ENCODE measurements around the gene DLX2.

Gene DLX2

GRCh38 chr2:172107690-172108586, 5.2 kb upstream of the DLX2 start:
- peak; percentile 12 for DNase-seq (ENCODE audit: low read depth, low spot score)

DNA sequence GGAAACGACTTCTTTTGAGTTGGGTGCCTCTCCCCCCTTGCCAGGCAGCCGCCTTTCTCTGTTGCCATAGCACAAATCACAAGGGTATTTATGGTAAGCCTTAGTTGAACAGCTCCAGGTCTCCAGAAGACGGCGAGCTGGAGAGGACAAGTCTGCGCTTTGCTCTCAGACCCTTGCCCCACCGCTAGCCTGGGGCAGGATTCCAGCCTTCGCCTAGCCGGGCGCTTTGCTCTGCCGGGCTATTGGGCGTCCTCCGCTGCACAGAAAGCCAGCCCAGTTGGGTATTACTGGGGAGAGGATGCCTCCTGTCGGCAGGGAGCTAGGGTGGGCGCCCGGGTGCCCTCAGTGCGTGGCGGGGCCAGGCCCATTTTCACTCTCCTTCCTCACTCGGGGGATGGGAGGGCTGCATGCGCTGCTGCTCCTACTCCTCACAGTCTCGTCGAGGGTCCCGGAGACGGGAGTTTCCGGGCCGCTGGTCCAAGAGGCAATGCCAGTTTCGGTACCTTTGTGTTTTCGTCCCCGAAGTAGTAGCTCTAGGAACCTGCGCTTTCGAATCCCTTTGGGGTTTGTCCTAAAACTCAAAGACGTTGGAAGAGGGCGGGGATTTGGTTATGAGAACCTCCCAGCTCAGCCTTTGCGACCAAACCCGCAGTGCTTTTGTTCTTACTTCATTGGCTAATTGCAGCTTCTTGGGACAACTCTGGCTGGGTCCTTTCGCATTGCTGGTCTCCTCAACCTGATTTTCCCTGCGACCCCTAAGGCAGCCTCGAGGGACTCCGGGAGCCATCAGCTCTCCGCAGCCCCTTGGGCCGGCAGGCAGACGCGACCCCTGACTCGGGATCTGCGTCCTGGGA, 3.6 kb upstream of the DLX2 start:
- peak; percentile 93 for DNase-seq (ENCODE audit: low read depth, low spot score)

DNA sequence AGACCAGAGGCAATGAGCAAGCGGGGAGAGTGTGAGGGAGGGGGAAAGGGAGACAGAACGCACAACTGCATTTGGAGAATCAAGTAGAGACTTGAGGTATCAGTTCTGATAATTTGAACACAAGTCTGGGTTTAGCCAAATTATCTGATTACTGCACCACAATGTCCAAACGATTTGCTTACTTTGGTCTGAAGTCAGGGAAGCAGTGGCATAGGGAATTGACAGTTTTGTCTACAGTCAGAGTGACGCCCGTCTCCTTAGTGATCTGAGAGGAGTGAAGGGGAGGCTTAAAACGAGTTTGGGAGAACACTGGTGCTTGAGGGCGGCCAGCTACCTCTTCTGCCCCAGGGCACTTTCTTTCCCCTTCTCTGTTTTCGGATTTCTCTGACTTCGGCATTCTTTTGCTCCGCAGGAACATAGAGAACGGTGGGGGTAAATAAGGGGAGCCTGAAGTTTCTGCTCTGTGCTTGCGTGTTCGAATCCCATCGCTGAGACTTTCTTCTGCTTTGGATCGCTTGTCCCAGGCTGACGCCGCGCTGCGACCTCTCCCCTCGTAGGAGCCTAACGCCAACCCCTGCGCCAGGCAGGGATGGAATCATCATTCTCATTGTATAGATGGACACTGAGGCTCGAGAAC, 2.9 kb upstream of the DLX2 start:
- peak; percentile 80 for DNase-seq (ENCODE audit: low read depth, low spot score)

DNA sequence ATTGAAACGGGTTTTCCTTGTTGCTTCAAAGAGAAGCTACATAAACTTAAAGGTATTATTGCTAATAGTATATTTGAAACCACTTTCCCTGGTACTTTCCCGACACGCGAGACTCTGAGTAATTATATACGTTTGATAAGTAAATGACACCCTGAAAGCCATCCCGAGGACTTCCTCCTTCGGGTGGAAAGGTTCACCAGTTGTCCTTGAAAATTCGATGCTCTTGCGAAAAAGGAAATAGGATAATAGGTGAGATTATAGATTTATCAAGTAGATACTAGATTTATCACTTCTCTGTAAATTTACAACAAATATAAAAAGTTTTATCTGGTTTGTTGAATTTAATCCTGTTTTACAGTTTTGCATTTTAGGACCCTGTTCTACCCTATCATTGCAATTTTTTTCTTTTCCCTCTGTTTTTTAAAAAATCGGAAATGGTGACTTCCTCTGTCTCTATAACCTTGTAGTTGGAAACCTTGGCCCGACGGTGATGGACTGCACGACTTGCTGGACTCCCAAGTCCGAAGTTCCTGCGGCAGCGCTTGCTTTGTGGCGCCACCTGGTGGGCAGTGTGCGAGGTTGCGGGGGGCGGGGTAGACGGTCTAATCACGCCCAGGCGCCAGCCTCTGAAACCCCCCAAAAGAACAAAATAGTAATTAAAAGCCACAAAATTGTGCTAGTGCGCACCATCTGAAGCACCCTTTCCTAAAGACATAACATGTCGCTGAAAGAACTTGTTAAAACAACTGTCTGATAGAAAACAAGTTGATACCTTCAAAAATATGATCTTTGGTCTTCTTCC, 972 bp upstream of the DLX2 start:
- peak; percentile 90 for DNase-seq (ENCODE audit: low read depth, low spot score)

- DNase-seq (ENCODE audit: low read depth, low spot score), result peak; percentile 72
Observed at GRCh38 chr2:172101821-172102390, 794 bp downstream of the DLX2 start.

GRCh38 chr2:172100935-172101820, 1.5 kb downstream of the DLX2 start:
- DNase-seq (ENCODE audit: low read depth, low spot score), result peak; percentile 50

DNA sequence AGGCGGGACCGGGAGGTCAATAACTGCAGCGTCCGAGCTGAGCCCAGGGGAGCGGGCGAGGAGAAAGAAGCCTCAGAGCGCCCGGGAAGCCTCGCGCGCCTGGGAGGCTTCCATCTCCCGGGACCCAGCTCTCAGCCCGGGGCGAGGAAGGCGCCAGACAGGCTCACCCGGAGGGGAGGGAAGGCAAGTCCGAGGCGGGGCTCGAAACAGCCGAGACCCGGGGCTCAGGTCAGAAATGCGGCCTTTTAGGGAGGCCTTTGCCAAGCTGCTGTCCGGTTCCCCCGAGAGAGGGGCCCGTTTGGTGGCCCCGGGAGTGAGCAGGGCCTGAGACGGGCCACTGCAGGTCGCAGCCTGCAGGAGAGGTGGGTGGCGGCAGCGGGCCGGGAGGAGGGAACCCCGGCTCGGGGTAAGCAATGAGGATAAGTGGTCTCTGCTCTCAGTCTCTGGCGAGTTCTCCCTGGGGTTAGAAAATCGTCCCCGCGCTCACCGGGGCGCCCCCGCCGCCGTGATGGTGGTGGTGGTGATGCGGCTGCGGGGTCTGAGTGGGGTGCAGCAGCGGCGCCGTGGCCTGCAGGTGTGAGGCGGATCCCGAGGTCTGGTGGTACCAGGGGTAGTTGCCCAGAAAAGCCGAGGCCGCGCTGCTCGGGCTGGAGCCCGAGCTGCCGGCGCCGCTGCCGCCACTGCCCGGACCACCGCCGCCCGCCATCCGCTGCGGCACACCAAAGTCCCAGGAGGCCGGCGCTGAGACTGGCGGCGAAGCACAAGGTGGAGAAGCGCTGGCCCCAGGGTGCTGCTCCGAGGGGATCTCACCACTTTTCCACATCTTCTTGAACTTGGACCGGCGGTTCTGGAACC, 2.4 kb downstream of the DLX2 start:
- DNase-seq (ENCODE audit: low read depth, low spot score), result peak; percentile 70

GRCh38 chr2:172099472-172100079, 3.1 kb downstream of the DLX2 start:
- no peak for DNase-seq (ENCODE audit: low read depth, low spot score)

GRCh38 chr2:172098650-172099471, 3.8 kb downstream of the DLX2 start:
- DNase-seq (ENCODE audit: low read depth, low spot score), result peak; percentile 78

DNA sequence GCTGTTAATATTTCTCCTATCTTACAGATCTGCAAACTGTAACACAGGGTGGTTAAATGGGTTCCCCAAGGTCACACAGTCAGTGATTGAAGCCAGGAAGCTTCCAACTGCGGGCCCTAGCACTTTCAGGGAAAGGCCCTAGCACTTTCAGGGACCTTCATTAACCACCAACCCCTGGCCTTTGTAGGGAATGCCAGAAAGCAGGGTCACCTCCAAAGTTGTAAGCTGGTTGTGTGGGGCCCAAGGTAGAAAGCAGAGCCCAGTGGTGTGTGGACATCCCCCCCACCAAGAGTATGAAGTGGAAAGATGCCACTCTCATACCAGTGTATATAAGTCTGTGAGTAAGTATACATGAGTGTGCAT, 4.4 kb downstream of the DLX2 start:
- peak; percentile 16 for DNase-seq (ENCODE audit: low read depth, low spot score)

DNA sequence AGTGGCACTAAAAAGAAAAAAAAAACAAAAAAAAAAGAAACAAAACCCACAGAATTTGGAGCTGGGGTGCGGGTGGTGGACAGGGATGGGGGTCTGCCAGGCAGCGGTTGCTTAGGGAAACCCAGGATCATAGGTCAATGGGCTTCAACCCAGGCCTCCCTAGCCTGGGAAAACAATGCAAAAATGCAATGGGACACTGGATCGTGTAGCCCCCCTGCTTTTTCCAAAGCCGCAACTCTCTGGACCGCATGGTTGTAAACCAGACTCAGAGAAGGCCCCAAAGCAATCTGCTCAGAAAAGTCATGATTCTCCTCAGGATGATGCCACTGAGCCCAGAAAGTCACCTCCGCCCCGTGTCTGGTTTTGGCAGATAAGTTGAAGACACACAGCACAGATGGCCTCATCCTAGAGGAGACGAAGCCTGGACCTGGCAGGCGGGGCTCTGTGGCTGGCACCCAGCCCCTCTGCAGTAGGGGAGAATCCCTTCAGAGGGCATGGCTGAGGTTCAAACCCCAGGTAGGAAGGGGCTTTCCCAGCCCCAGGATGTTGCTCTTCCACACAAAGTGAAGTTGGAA, 5.1 kb downstream of the DLX2 start:
- DNase-seq (ENCODE audit: low read depth, low spot score), result no peak

DNA sequence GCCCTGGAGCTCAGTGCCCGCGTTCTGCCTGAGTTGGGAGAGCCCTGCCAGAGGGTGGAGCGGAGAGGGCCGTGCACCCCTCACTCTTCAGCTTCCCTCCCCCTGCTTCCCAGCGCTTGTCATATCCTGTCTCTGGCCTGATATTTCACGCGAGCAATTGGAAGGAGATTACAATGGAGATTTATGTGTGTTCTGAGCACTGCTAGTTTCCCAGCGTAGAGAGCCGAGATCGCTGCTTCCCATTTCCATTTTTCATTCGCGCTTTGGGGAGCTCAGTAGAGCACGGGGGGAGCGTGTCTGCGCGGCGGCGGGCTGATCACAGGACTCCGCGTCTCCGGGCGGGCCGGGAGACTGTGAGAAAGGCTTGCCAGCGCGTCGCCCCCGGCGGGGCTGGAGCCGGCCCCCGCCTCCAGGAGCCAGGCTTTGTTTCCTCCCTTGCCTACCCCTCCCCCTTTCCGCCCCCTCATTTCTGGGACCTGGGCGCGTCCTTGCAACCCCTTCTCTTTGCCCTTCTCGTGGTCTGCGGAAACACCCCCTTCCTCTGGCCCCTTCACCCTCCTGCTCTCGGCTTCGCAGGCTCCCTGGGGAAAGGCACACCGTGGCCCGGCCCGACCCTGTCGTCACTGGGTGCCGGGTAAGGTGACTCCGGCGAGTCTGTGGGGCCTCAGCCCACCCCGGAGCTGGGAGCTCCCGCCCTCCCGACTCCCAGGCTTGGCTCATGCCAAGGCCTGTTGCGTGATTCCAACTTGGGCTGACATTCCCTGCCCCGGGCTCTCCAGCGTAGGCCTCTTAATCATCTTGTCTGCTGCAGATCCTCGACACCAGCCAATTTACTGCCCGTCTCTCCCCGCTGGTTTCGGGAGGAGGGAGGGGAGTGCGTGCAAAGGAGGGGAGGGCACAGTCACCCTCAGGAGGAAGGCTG, 5.8 kb downstream of the DLX2 start:
- peak; percentile 84 for DNase-seq (ENCODE audit: low read depth, low spot score)

GRCh38 chr2:172095905-172096625, 6.6 kb downstream of the DLX2 start:
- peak; percentile 71 for DNase-seq (ENCODE audit: low read depth, low spot score)

- DNase-seq (ENCODE audit: low read depth, low spot score), result peak; percentile 93
Observed at GRCh38 chr2:172095146-172095904, 7.4 kb downstream of the DLX2 start.

Measured in ELF-1 (cell line).